DND-41 (cell line): ENCODE data around the gene KRTAP5-1.

Source experiments
- EZH2 ChIP-seq: IDR thresholded peaks from 3 replicates; pipeline ENCODE4 v1.6.1; 2012; ENCODE audit warnings: borderline replicate concordance, low read depth, mild to moderate bottlenecking, moderate library complexity, low read length, inconsistent platforms; ENCODE audit not compliant: severe bottlenecking
- TF ChIP-seq, protein P1 (sequence below): IDR thresholded peaks from 2 replicates; pipeline ENCODE4 v1.5.1; 2012; ENCODE audit warnings: borderline replicate concordance, low read length, moderate library complexity, mild to moderate bottlenecking; ENCODE audit not compliant: poor library complexity, severe bottlenecking; ENCODE audit errors: extremely low read depth

DNA sequence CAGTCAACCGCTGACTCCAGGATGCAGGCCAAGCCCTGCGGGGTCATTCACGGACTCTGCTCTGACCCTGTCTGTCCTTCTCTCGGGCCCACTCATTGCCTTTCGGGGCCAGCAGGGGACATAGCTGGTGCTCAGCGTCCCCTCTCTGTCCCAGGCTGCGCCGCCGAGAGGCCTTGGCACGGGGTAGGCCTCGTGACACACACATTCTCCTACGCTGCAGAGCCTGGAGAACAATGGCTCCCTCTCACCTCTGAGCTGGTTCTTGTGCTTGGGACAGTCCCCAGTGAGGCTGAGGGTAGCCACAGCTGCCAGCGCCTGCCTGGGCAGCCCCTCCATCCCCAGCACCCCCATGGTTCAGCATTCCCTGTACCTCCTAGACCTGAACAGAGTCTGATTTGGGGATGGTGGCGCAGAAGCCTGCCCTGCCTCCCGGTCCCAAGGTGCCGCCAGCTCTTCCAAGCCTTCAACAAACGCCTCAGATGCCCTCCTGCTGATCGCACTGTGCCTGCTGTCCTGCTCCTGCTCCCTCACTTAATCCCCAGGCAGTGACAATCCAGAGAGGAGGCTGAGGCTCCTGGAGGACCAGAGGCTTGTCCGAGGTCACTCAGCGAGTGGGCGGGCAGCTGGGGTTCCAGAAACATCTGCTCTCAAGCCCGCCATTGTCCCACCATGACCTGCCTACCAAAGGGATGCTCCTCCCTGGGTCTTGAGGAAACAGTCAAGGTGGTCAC is 43.4 kb downstream of the KRTAP5-1 start:
- no peak for TF ChIP-seq EZH2
- TF ChIP-seq, protein P1, sequence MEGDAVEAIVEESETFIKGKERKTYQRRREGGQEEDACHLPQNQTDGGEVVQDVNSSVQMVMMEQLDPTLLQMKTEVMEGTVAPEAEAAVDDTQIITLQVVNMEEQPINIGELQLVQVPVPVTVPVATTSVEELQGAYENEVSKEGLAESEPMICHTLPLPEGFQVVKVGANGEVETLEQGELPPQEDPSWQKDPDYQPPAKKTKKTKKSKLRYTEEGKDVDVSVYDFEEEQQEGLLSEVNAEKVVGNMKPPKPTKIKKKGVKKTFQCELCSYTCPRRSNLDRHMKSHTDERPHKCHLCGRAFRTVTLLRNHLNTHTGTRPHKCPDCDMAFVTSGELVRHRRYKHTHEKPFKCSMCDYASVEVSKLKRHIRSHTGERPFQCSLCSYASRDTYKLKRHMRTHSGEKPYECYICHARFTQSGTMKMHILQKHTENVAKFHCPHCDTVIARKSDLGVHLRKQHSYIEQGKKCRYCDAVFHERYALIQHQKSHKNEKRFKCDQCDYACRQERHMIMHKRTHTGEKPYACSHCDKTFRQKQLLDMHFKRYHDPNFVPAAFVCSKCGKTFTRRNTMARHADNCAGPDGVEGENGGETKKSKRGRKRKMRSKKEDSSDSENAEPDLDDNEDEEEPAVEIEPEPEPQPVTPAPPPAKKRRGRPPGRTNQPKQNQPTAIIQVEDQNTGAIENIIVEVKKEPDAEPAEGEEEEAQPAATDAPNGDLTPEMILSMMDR, result no peak
